HepG2 (cell line): Measurements from ENCODE around the gene TPX2. TPM values are rescaled to one million over a fixed set of nuclear protein-coding genes. Genes with fewer than 3 reads are reported as not detected.

Experiments
- ARNT ChIP-seq: fragments of 450-650 bp; IDR thresholded peaks from 2 replicates; pipeline ENCODE4 v1.6.1; 2017
- ATF3 ChIP-seq: sonication (generic); formaldehyde crosslinking; IDR thresholded peaks from 2 replicates; pipeline ENCODE4 v1.4.0; 2020; ENCODE audit warnings: missing genetic modification reagents
- DMTF1 ChIP-seq: sonication (generic); formaldehyde crosslinking; IDR thresholded peaks from 2 replicates; pipeline ENCODE4 v1.4.0; 2020; ENCODE audit warnings: mild to moderate bottlenecking, missing genetic modification reagents
- DZIP1 ChIP-seq: sonication (generic); formaldehyde crosslinking; IDR thresholded peaks from 2 replicates; pipeline ENCODE4 v1.5.0; 2020; ENCODE audit warnings: mild to moderate bottlenecking, missing genetic modification reagents
- ERF ChIP-seq: IDR thresholded peaks from 2 replicates; pipeline ENCODE4 v1.6.1; 2018; ENCODE audit warnings: missing biosample characterization, missing genetic modification reagents
- ETV6 ChIP-seq: sonication (generic); formaldehyde crosslinking; conservative IDR thresholded peaks from 2 replicates; pipeline ENCODE4 v1.4.0; 2020; ENCODE audit warnings: missing genetic modification reagents
- GLI4 ChIP-seq: sonication (generic); formaldehyde crosslinking; IDR thresholded peaks from 2 replicates; pipeline ENCODE4 v1.5.1; 2020; ENCODE audit warnings: missing genetic modification reagents, mild to moderate bottlenecking, moderate library complexity, borderline replicate concordance
- JARID2 ChIP-seq: sonication (generic); formaldehyde crosslinking; IDR thresholded peaks from 2 replicates; pipeline ENCODE4 v1.8.1; 2023; ENCODE audit warnings: missing genetic modification reagents, inconsistent platforms; ENCODE audit not compliant: insufficient replicate concordance
- KMT2A ChIP-seq: sonication (generic); formaldehyde crosslinking; IDR thresholded peaks from 2 replicates; pipeline ENCODE4 v1.4.0; 2020; ENCODE audit warnings: missing genetic modification reagents
- NR2F2 ChIP-seq: IDR thresholded peaks from 2 replicates; pipeline ENCODE4 v1.6.1; 2012; ENCODE audit warnings: low read depth, inconsistent platforms, borderline replicate concordance
- SOX5 ChIP-seq: IDR thresholded peaks from 2 replicates; pipeline ENCODE4 v1.6.1; 2016; ENCODE audit warnings: borderline replicate concordance
- SP4 ChIP-seq: sonication (generic); formaldehyde crosslinking; IDR thresholded peaks from 2 replicates; pipeline ENCODE4 v1.8.1; 2023; ENCODE audit warnings: mild to moderate bottlenecking, missing genetic modification reagents
- TEAD3 ChIP-seq: optimal IDR thresholded peaks from 2 replicates; pipeline ENCODE3; 2016; ENCODE audit warnings: borderline replicate concordance
- ZNF562 ChIP-seq: sonication (generic); formaldehyde crosslinking; IDR thresholded peaks from 2 replicates; pipeline ENCODE4 v1.8.0; 2022; ENCODE audit warnings: missing genetic modification reagents, borderline replicate concordance
- ZNF609 ChIP-seq: sonication (generic); formaldehyde crosslinking; IDR thresholded peaks from 2 replicates; pipeline ENCODE4 v1.4.0; 2020; ENCODE audit warnings: mild to moderate bottlenecking, missing genetic modification reagents, borderline replicate concordance
- polyA plus RNA-seq, 8 experiments: library from polyadenylated mRNA; depleted of rRNA in 3 of 8; stranded (reverse) in 7 of 8; unstranded in 1 of 8; fragments of >200 nt; fragmentation: Illumina TruSeq in 4 of 8; extraction: Trizol in 4 of 8; gene quantifications; 2 replicates each; pipeline versions ENCODE4 v1.2.1 to v1.2.3, GENCODE V29; 2011 to 2016; ENCODE audit warnings: low read depth in 4 of 8, missing spikeins in 1 of 8, mixed read lengths in 1 of 8; ENCODE audit not compliant: insufficient read depth in 1 of 8
- total RNA-seq, 5 experiments: library from RNA; depleted of rRNA; stranded (reverse); fragments of >200 nt; fragmentation: Illumina TruSeq; extraction: Trizol; gene quantifications; 2 replicates each; pipeline ENCODE4 v1.2.3, GENCODE V29; 2016; ENCODE audit warnings: low read depth in 1 of 5

TPX2 gene
- total and polyA plus RNA-seq, 2 of the 13 experiments (the other 11 are each of a cell fraction or from before 2014, with no cell fraction given): 34.3 to 124 TPM

GRCh38 chr20:31719644-31720485 is 19.2 kb upstream of the TPX2 start (continued):
- TF ChIP-seq DMTF1 (CRISPR knock-in tag) (peak; percentile 21), ATF3 (peak; percentile 65; the same call in 1 of the 2 replicates), SP4 (CRISPR knock-in tag) (peak; percentile 38; the same call in 1 of the 2 replicates), ZNF609 (peak; percentile 98), ETV6 (CRISPR knock-in tag) (0 out of 2 replicates have a peak, but pooled peaks have one; percentile 60), ARNT (no peak), ERF (peak; percentile 86), KMT2A (CRISPR knock-in tag) (peak; percentile 55; the same call in 1 of the 2 replicates), SOX5 (CRISPR knock-in tag) (peak; percentile 96), NR2F2 (peak; percentile 99), ZNF562 (no peak), TEAD3 (peak; percentile 97), JARID2 (CRISPR knock-in tag) (peak; percentile 45), DZIP1 (no peak), GLI4 (no peak)
